GM23338 (cell line): ENCODE results near the gene KLLN. TPM values are rescaled to one million over a fixed set of nuclear protein-coding genes. Genes with fewer than 3 reads are reported as not detected.
A peak's percentile ranks its signal among the peaks of the same experiment; 100 is the strongest.

Experiments
- ATAC-seq: fragments of 200-7000 bp; cut with Tn5 transposase; 3 replicates; pipeline ENCODE4 v1.9.1; 2020
- DNase-seq: peaks from one replicate; pipeline ENCODE4 v3.0.0-alpha.2; 2015; ENCODE audit warnings: low spot score
- H2AFZ ChIP-seq: fragments of 200-600 bp; sonication (generic); 2 replicates; pipeline ENCODE4 v1.8.0; 2016; ENCODE audit warnings: antibody characterized with exemption, mild to moderate bottlenecking, moderate library complexity
- H3F3A ChIP-seq: fragments of 200-600 bp; sonication (generic); replicated peaks from 2 replicates; pipeline ENCODE4 v1.8.0; 2017; ENCODE audit warnings: antibody characterized with exemption, mixed run types, low read depth
- H3K27ac ChIP-seq: fragments of 200-600 bp; sonication (generic); 2 replicates; pipeline ENCODE4 v1.6.1; 2016; ENCODE audit warnings: low read depth
- H3K27me3 ChIP-seq: fragments of 200-600 bp; sonication (generic); 2 replicates; pipeline ENCODE4 v1.8.0; 2016; ENCODE audit warnings: mild to moderate bottlenecking, mixed run types, moderate library complexity; ENCODE audit not compliant: insufficient read depth
- H3K36me3 ChIP-seq: fragments of 200-600 bp; sonication (generic); 2 replicates; pipeline ENCODE4 v1.8.0; 2016; ENCODE audit warnings: mild to moderate bottlenecking; ENCODE audit not compliant: insufficient read depth
- H3K4me1 ChIP-seq: fragments of 200-600 bp; sonication (generic); 2 replicates; pipeline ENCODE4 v1.8.0; 2016; ENCODE audit warnings: mild to moderate bottlenecking, moderate library complexity; ENCODE audit not compliant: insufficient read depth
- H3K4me2 ChIP-seq: fragments of 200-600 bp; sonication (generic); 2 replicates; pipeline ENCODE4 v1.7.1; 2017; ENCODE audit warnings: mixed run types
- H3K4me3 ChIP-seq: fragments of 200-600 bp; sonication (generic); 2 replicates; pipeline ENCODE4 v1.6.1; 2016; ENCODE audit warnings: mixed run types
- H3K79me2 ChIP-seq: fragments of 200-600 bp; sonication (generic); replicated peaks from 2 replicates; pipeline ENCODE4 v1.8.0; 2017; ENCODE audit warnings: mild to moderate bottlenecking; ENCODE audit not compliant: insufficient read depth
- H3K9me2 ChIP-seq: fragments of 200-600 bp; sonication (generic); 2 replicates; pipeline ENCODE4 v1.8.0; 2017; ENCODE audit not compliant: insufficient read depth
- H4K20me1 ChIP-seq: fragments of 200-600 bp; sonication (generic); replicated peaks from 2 replicates; pipeline ENCODE4 v1.8.0; 2017; ENCODE audit warnings: mild to moderate bottlenecking; ENCODE audit not compliant: insufficient read depth
- H3K27ac Mint-ChIP-seq: 2 replicates; pipeline ENCODE4 v1.8.0; 2020; ENCODE audit warnings: inconsistent platforms, mild to moderate bottlenecking, moderate library complexity, mixed read lengths
- H3K27me3 Mint-ChIP-seq: 3 replicates; pipeline ENCODE4 v1.8.0; 2022; ENCODE audit warnings: low read depth, mild to moderate bottlenecking, moderate library complexity, mixed read lengths, inconsistent platforms; ENCODE audit not compliant: insufficient read depth, poor library complexity
- H3K36me3 Mint-ChIP-seq: 3 replicates; pipeline ENCODE4 v1.8.0; 2021; ENCODE audit warnings: low read depth, mild to moderate bottlenecking, inconsistent platforms, moderate library complexity, mixed read lengths
- H3K4me1 Mint-ChIP-seq: 3 replicates; pipeline ENCODE4 v1.8.0; 2020; ENCODE audit warnings: mild to moderate bottlenecking, inconsistent platforms, mixed read lengths
- H3K4me3 Mint-ChIP-seq: 3 replicates; pipeline ENCODE4 v1.8.0; 2021; ENCODE audit warnings: moderate library complexity, mild to moderate bottlenecking, inconsistent platforms, mixed read lengths
- H3K9me3 Mint-ChIP-seq: 3 replicates; pipeline ENCODE4 v1.8.0; 2020; ENCODE audit warnings: moderate library complexity, mild to moderate bottlenecking, inconsistent platforms, mixed read lengths
- CREB1 ChIP-seq: fragments of 250-450 bp; sonication (Bioruptor Pico); IDR thresholded peaks from 2 replicates; pipeline ENCODE4 v1.5.0; 2020; ENCODE audit warnings: low read depth, mild to moderate bottlenecking, moderate library complexity
- CTCF ChIP-seq, 2 experiments: fragments of 200-600 bp in 1 of 2; sonication (generic) in 1 of 2; conservative IDR thresholded peaks; 2 replicates each; pipeline versions ENCODE4 v1.5.1 to v1.6.1; 2016 to 2017; ENCODE audit warnings: antibody characterized with exemption in 2 of 2, low read depth in 2 of 2, mild to moderate bottlenecking in 2 of 2, moderate library complexity in 1 of 2
- ETS1 ChIP-seq: IDR thresholded peaks from 2 replicates; pipeline ENCODE4 v1.6.1; 2016; ENCODE audit warnings: antibody characterized with exemption
- EZH2 ChIP-seq: fragments of 200-600 bp; sonication (generic); IDR thresholded peaks from one replicate; pipeline ENCODE4 v1.8.0; 2017; ENCODE audit warnings: antibody characterized with exemption, mild to moderate bottlenecking, low read depth; ENCODE audit not compliant: unreplicated experiment
- EZH2phosphoT487 ChIP-seq: fragments of 200-600 bp; sonication (generic); IDR thresholded peaks from one replicate; pipeline ENCODE4 v1.8.1; 2018; ENCODE audit warnings: antibody characterized with exemption; ENCODE audit not compliant: unreplicated experiment
- JUNB ChIP-seq: IDR thresholded peaks from one replicate; pipeline ENCODE4 v1.6.1; 2016; ENCODE audit warnings: antibody characterized with exemption; ENCODE audit not compliant: unreplicated experiment
- NANOG ChIP-seq: IDR thresholded peaks from 2 replicates; pipeline ENCODE4 v1.6.1; 2016; ENCODE audit warnings: antibody characterized with exemption, borderline replicate concordance
- POLR2AphosphoS5 ChIP-seq: IDR thresholded peaks from 2 replicates; pipeline ENCODE4 v1.6.1; 2016; ENCODE audit warnings: antibody characterized with exemption, low read depth
- REST ChIP-seq: IDR thresholded peaks from one replicate; pipeline ENCODE4 v1.6.1; 2018; ENCODE audit warnings: antibody characterized with exemption; ENCODE audit not compliant: unreplicated experiment
- STAT1 ChIP-seq: IDR thresholded peaks from one replicate; pipeline ENCODE4 v1.6.1; 2016; ENCODE audit warnings: antibody characterized with exemption; ENCODE audit not compliant: unreplicated experiment
- ZNF114 ChIP-seq: fragments of 250-450 bp; sonication (Bioruptor Pico); IDR thresholded peaks from 2 replicates; pipeline ENCODE4 v1.5.0; 2020; ENCODE audit warnings: mild to moderate bottlenecking, moderate library complexity
- ZNF331 ChIP-seq: fragments of 250-450 bp; sonication (Bioruptor Pico); IDR thresholded peaks from 2 replicates; pipeline ENCODE4 v1.5.0; 2020; ENCODE audit warnings: low read depth, mild to moderate bottlenecking, moderate library complexity
- ZNF462 ChIP-seq: fragments of 250-450 bp; sonication (Bioruptor Pico); IDR thresholded peaks from 2 replicates; pipeline ENCODE4 v1.5.0; 2020; ENCODE audit warnings: mild to moderate bottlenecking, moderate library complexity
- polyA plus RNA-seq: library from polyadenylated mRNA; unstranded; fragments of >200 nt; fragmentation: Nextera tagmentation; extraction: Ambion mirVana; gene quantifications from 2 replicates; pipeline ENCODE4 v1.2.1, GENCODE V29; 2016
- total RNA-seq: library from RNA; depleted of rRNA; stranded (reverse); fragments of >200 nt; shearing (Covaris generic); gene quantifications from 2 replicates; pipeline ENCODE4 v1.2.3, GENCODE V29; 2014

Gene KLLN
- total and polyA plus RNA-seq, 2 experiments from 2014 or later, result 0.24 to 0.29 TPM

GRCh38 chr10:87819289-87819585 is 44.1 kb downstream of the KLLN start:
- H3K79me2 ChIP-seq, result peaks cover 36% of the 10 kb centered on the region
- peaks cover 3% of the 10 kb centered on the region; the same call in 2 of the 3 replicates for H3K36me3 Mint-ChIP-seq
- peak overlapping the region; percentile 99; the same call in 2 of the 3 replicates for H3K4me3 Mint-ChIP-seq
- ATAC-seq (no peak), DNase-seq (no peak)
- H3K27ac Mint-ChIP-seq, result no peak overlapping the region
- peaks cover 20% of the 10 kb centered on the region for H3K4me1 Mint-ChIP-seq
- H4K20me1 ChIP-seq, result peaks cover 15% of the 10 kb centered on the region
- H3K27me3 ChIP-seq, result no peaks in the 10 kb centered on the region
- no peaks in the 10 kb centered on the region for H3K9me2 ChIP-seq
- H3K9me3 Mint-ChIP-seq, result no peaks in the 10 kb centered on the region
- no peak overlapping the region for H3K27ac ChIP-seq
- TF ChIP-seq STAT1, result no peak
- no peak for TF ChIP-seq JUNB
- no peak for TF ChIP-seq ZNF331 (CRISPR knock-in tag)
- TF ChIP-seq ZNF462 (CRISPR knock-in tag), result no peak
- TF ChIP-seq POLR2AphosphoS5, result no peak
- TF ChIP-seq EZH2phosphoT487, result no peak
- TF ChIP-seq CREB1 (CRISPR knock-in tag), result no peak
- no peak for TF ChIP-seq ZNF114
- TF ChIP-seq REST, result no peak
- no peak for TF ChIP-seq CTCF (conservative IDR thresholded peaks at IDR 0.05; ENCODE audit: low read depth in 2 of 2)
- TF ChIP-seq EZH2, result no peak
- no peak for TF ChIP-seq NANOG
- TF ChIP-seq ETS1, result no peak
- H3K4me3 ChIP-seq, result peak overlapping the region; percentile 86
- peak overlapping the region; percentile 89 for H3K4me2 ChIP-seq
- no peak overlapping the region; the same call in 1 of the 2 replicates for H2AFZ ChIP-seq
- H3K36me3 ChIP-seq, result no peaks in the 10 kb centered on the region
- 0 out of 2 replicates have a peak, but pooled peaks cover 3% of the 10 kb centered on the region for H3F3A ChIP-seq
- H3K27me3 Mint-ChIP-seq, result peaks cover 4% of the 10 kb centered on the region
- peaks cover 11% of the 10 kb centered on the region; the same call in 1 of the 2 replicates for H3K4me1 ChIP-seq
